ENCODE measurements around the gene FER. TPM values are rescaled to one million over a fixed set of nuclear protein-coding genes. Genes with fewer than 3 reads are reported as not detected.

Gene FER
- 14.3 and 15.8 TPM in 2 replicates for total RNA-seq (2021; fragmentation: NEBNext Ultra II Directional; extraction: Animal tissue kit (Norgen Biotek cat#: 25700))
- polyA plus RNA-seq (2011; rRNA removed): 0.85 and 1.3 TPM in 2 replicates
- 1.9 TPM for polyA plus RNA-seq (2011; cell fraction: cytosol; rRNA removed)
- 3.3 TPM for polyA plus RNA-seq (2011; cell fraction: nucleus; rRNA removed)
- 2.4 to 7.7 TPM (median 3.2 TPM) in 4 replicates for polyA plus RNA-seq (2012, experiment 1 of 2)
- 0.09 TPM for polyA plus RNA-seq (2012, experiment 2 of 2)
- 5.9 TPM for polyA plus RNA-seq (2013, experiment 1 of 2)
- 6.6 TPM for polyA plus RNA-seq (2013, experiment 2 of 2)
- polyA minus RNA-seq (2011; rRNA and poly(A)+ RNA removed): 12.4 and 19.1 TPM in 2 replicates
- 9.8 TPM for polyA minus RNA-seq (2011; cell fraction: cytosol; rRNA and poly(A)+ RNA removed)
- 45.7 TPM for polyA minus RNA-seq (2011; cell fraction: nucleus; rRNA and poly(A)+ RNA removed)
- long read RNA-seq, experiment 1, partial matches to known transcripts: 0 of 4 reads
- long read RNA-seq, experiment 1, other reads (novel, unspliced or antisense): 4 of 4 reads
- long read RNA-seq, experiment 2, partial matches to known transcripts: 4 of 8 reads
- long read RNA-seq, experiment 2, other reads (novel, unspliced or antisense): 4 of 8 reads

- peak within 1 kb of the TSS; percentile 97 for H3K56ac ChIP-seq (replicated peaks; ENCODE audit: insufficient read length, low read depth, low read length)
- ChIA-PET CTCF (ENCODE audit: partially characterized antibody) (interaction anchor here (0.8 to 2.2 kb wide), 3 partner anchors 17 to 67 kb away, joined by 3 to 11 read pairs (median 7); no protein-coding TSS in a partner anchor), POLR2A (ENCODE audit: partially characterized antibody) (interaction anchor here (0.6 to 4.0 kb wide), 17 partner anchors 10 to 665 kb away, joined by 3 to 62 read pairs (median 3); no protein-coding TSS in a partner anchor)
- H2BK5ac ChIP-seq (ENCODE audit: low read depth, low read length): peak within 1 kb of the TSS; percentile 92
- H4K8ac ChIP-seq (ENCODE audit: extremely low read depth, insufficient read depth, low read length): peak within 1 kb of the TSS; percentile 99
- peak within 1 kb of the TSS; percentile 95 for H3K27ac ChIP-seq (ENCODE audit: low read depth, low read length)
- no peaks in the 10 kb centered on the region for H3K79me1 ChIP-seq (ENCODE audit: low read depth, low read length)
- H3K79me2 ChIP-seq (ENCODE audit: control insufficient read depth in 1 of 2, insufficient read depth in 2 of 2, low read length in 2 of 2): peaks cover 0 to 14% of the 10 kb centered on the region in 2 experiments; a peak in 2 of 4 replicates
- no peaks in the 10 kb centered on the region for H4K20me1 ChIP-seq (replicated peaks in 1 of 2; ENCODE audit: control insufficient read depth in 1 of 2, insufficient read depth in 2 of 2, low read length in 2 of 2)
- H3K18ac ChIP-seq (ENCODE audit: extremely low read depth, low read length): peak within 1 kb of the TSS; percentile 94
- H3K4me3 ChIP-seq (ENCODE audit: extremely low read depth in 1 of 4, insufficient read depth in 2 of 4, low read depth in 3 of 4, low read length in 4 of 4): peak within 1 kb of the TSS; percentile 61 to 100 (median 82)
- no peak within 1 kb of the TSS for H2BK20ac ChIP-seq (ENCODE audit: low read length)
- H3K23ac ChIP-seq (ENCODE audit: insufficient read length): no peak within 1 kb of the TSS
- peak within 1 kb of the TSS; percentile 83 to 85 for H3K4me2 ChIP-seq (ENCODE audit: insufficient read depth in 1 of 2, low read depth in 2 of 2, low read length in 2 of 2)
- FAIRE-seq (no peak), DNase-seq (ENCODE audit: low read depth in 1 of 2, low spot score in 2 of 2) (no peak)
- 0 out of 2 replicates have a peak, but pooled peaks cover 3% of the 10 kb centered on the region for H3K23me2 ChIP-seq (ENCODE audit: low read depth, low read length)
- H2BK120ac ChIP-seq (replicated peaks; ENCODE audit: low read depth, low read length): no peak within 1 kb of the TSS
- H2AK5ac ChIP-seq (ENCODE audit: low read depth, low read length): peak within 1 kb of the TSS; percentile 10; the same call in 1 of the 2 replicates
- H4K5ac ChIP-seq (ENCODE audit: insufficient read length, low read depth, low read length): peak within 1 kb of the TSS; percentile 100
- peak within 1 kb of the TSS; percentile 2 for H4K91ac ChIP-seq (replicated peaks; ENCODE audit: insufficient read length, low read length)
- H2BK15ac ChIP-seq (ENCODE audit: low read length): no peak within 1 kb of the TSS
- H3K14ac ChIP-seq (ENCODE audit: insufficient read length): peak within 1 kb of the TSS; percentile 24
- WGBS, 2 experiments (ENCODE audit: extremely low coverage in 1 of 2, insufficient coverage in 1 of 2, insufficient read length in 1 of 2, insufficient replicate concordance in 2 of 2, low coverage in 1 of 2, low lambda C conversion rate in 2 of 2, missing lambda C conversion rate in 1 of 2): 6% methylated on average over 21 of the region's 21 CpGs; no CpG with 5 or more reads in 1 of the 2 experiments
- H2AFZ ChIP-seq (ENCODE audit: low read length): no peak within 1 kb of the TSS; the same call in 1 of the 2 replicates
- H3K36me3 ChIP-seq (ENCODE audit: control insufficient read depth in 2 of 4, insufficient read depth in 4 of 4, low read length in 3 of 4): no peaks in the 10 kb centered on the region
- no peaks in the 10 kb centered on the region for H3K27me3 ChIP-seq (replicated peaks in 1 of 4; ENCODE audit: control insufficient read depth in 3 of 4, extremely low read depth in 1 of 4, insufficient read depth in 3 of 4, low read length in 3 of 4)
- H3K9ac ChIP-seq (replicated peaks in 1 of 4; ENCODE audit: extremely low read depth in 1 of 4, low read depth in 3 of 4, low read length in 3 of 4): peak within 1 kb of the TSS; percentile 92 to 95 (median 94)
- H3K9me3 ChIP-seq (ENCODE audit: insufficient read depth in 2 of 2, low read depth in 1 of 2, low read length in 1 of 2): no peaks in the 10 kb centered on the region
- no peak within 1 kb of the TSS for H3K4ac ChIP-seq (replicated peaks; ENCODE audit: insufficient read length, low read depth, low read length)
- H2BK12ac ChIP-seq (ENCODE audit: low read depth, low read length): peak within 1 kb of the TSS; percentile 68
- peaks cover 0 to 2% (median 0%) of the 10 kb centered on the region in 4 experiments; a peak in 2 of 7 replicates for H3K4me1 ChIP-seq (replicated peaks in 1 of 4; ENCODE audit: control insufficient read depth in 3 of 4, insufficient read depth in 4 of 4, low read length in 3 of 4)
- no peak for TF ChIP-seq SP4 (IDR thresholded peaks at IDR 0.05; ENCODE audit: low read length)
- no peak for TF ChIP-seq HDAC6 (IDR thresholded peaks at IDR 0.05; ENCODE audit: low read depth, low read length)
- no peak for TF ChIP-seq YY1 (IDR thresholded peaks at IDR 0.05; ENCODE audit: low read depth, low read length)
- TF ChIP-seq E2F6 (IDR thresholded peaks at IDR 0.05): no peak
- TF ChIP-seq GTF2F1 (IDR thresholded peaks at IDR 0.05; ENCODE audit: borderline replicate concordance, low read depth, low read length): no peak
- no peak for TF ChIP-seq CBX8 (IDR thresholded peaks at IDR 0.05; ENCODE audit: borderline replicate concordance, low read depth, low read length)
- no peak for TF ChIP-seq POLR2A (IDR thresholded peaks at IDR 0.05; ENCODE audit: control extremely low read depth in 1 of 2, low read depth in 2 of 2, low read length in 2 of 2)
- TF ChIP-seq KDM5A (IDR thresholded peaks at IDR 0.05; ENCODE audit: low read length): no peak
- no peak for TF ChIP-seq CTBP2 (IDR thresholded peaks at IDR 0.05; ENCODE audit: borderline replicate concordance, insufficient read depth, insufficient read length, low read length)
Measured at GRCh38 chr5:108747774-108748400, at the start of gene FER. Gene FER (plus strand): TSS chr5:108747897. CDS start chr5:108798183, 50,286 bp downstream.
